ENCODE data around the gene CPEB2. TPM values are rescaled to one million over a fixed set of nuclear protein-coding genes. Genes with fewer than 3 reads are reported as not detected.

The CPEB2 gene
- total and polyA plus RNA-seq, 2 of the 8 experiments (the other 6 are each of a cell fraction or from before 2014, with no cell fraction given) = 0.39 to 1.9 TPM

- no peak for TF ChIP-seq ASH2L (IDR thresholded peaks at IDR 0.05; ENCODE audit: low read length)
- TF ChIP-seq CTCF (IDR thresholded peaks at IDR 0.05; ENCODE audit: control extremely low read depth in 1 of 3, insufficient read depth in 1 of 3, low read depth in 1 of 3, low read length in 3 of 3) = no peak
- no peak for TF ChIP-seq CHD1 (IDR thresholded peaks at IDR 0.05; ENCODE audit: low read depth, low read length)
- TF ChIP-seq GTF2F1 (IDR thresholded peaks at IDR 0.05; ENCODE audit: borderline replicate concordance, low read depth, low read length) = no peak
- TF ChIP-seq YY1 (IDR thresholded peaks at IDR 0.05; ENCODE audit: low read depth, low read length) = no peak
Observed at GRCh38 chr4:14990484-14990883, 11.8 kb upstream of the CPEB2 start (continued).

All from H1 (cell line).